Testis (tissue), 2 donors: ENCODE data around the gene PARK7.

ENCODE experiments used
- POLR2A ChIP-seq: fragments of 450-650 bp; IDR thresholded peaks from one replicate; pipeline ENCODE4 v1.6.1; 2017; ENCODE audit warnings: antibody characterized with exemption, mild to moderate bottlenecking, moderate library complexity
- TF ChIP-seq, protein P1 (sequence below), 3 experiments: fragments of 450-650 bp in 2 of 3; fragments of 200-600 bp in 1 of 3; sonication (generic) in 1 of 3; IDR thresholded peaks; one replicate each; pipeline ENCODE4 v1.5.1; 2016 to 2019; ENCODE audit warnings: antibody characterized with exemption in 3 of 3, mild to moderate bottlenecking in 2 of 3, moderate library complexity in 1 of 3

- TF ChIP-seq, protein P1, sequence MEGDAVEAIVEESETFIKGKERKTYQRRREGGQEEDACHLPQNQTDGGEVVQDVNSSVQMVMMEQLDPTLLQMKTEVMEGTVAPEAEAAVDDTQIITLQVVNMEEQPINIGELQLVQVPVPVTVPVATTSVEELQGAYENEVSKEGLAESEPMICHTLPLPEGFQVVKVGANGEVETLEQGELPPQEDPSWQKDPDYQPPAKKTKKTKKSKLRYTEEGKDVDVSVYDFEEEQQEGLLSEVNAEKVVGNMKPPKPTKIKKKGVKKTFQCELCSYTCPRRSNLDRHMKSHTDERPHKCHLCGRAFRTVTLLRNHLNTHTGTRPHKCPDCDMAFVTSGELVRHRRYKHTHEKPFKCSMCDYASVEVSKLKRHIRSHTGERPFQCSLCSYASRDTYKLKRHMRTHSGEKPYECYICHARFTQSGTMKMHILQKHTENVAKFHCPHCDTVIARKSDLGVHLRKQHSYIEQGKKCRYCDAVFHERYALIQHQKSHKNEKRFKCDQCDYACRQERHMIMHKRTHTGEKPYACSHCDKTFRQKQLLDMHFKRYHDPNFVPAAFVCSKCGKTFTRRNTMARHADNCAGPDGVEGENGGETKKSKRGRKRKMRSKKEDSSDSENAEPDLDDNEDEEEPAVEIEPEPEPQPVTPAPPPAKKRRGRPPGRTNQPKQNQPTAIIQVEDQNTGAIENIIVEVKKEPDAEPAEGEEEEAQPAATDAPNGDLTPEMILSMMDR (IDR thresholded peaks at IDR 0.05) = no peak
- TF ChIP-seq POLR2A = no peak
Measured at GRCh38 chr1:8006037-8006963, 44.8 kb downstream of the PARK7 start.
